Measurements from ENCODE around the gene TENM4.

- TF ChIP-seq CTCF (IDR thresholded peaks at IDR 0.05) (no peak), POLR2A (IDR thresholded peaks at IDR 0.05) (no peak)
Measured at GRCh38 chr11:78656984-78657383, 783.8 kb downstream of the TENM4 start.
